Neural progenitor cell (in vitro differentiated cells): ENCODE results near the gene NANP.

Source experiments
- EZH2 ChIP-seq: fragments of 200-600 bp; sonication (generic); IDR thresholded peaks from 2 replicates; pipeline ENCODE4 v1.6.1; 2017; ENCODE audit warnings: antibody characterized with exemption, mild to moderate bottlenecking, moderate library complexity
- EZH2phosphoT487 ChIP-seq: fragments of 200-600 bp; sonication (generic); IDR thresholded peaks from 2 replicates; pipeline ENCODE4 v1.6.1; 2017; ENCODE audit warnings: antibody characterized with exemption
- TF ChIP-seq, protein P1 (sequence below): fragments of 200-600 bp; sonication (generic); IDR thresholded peaks from 2 replicates; pipeline ENCODE4 v1.5.1; 2017; ENCODE audit warnings: antibody characterized with exemption, mild to moderate bottlenecking

DNA sequence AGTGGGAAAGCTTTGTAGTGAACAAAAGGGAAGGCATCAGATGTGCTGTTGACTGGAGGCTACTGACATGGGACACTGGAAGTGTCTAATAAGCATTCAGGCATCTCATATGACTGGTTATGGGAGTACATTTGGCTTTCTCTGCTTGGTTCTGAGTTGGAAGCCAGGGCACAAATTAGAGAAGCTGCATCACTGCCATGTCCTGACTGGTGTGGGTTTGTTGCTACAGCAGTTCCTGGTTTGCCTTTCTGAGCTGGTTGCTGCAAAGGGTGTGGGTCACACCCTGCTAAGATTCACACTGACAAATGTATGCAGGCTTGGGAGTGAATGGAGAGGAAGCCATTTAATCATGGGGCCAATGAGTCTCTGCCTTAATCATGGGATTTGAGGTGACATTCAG is 36.2 kb upstream of the NANP start:
- TF ChIP-seq, protein P1, sequence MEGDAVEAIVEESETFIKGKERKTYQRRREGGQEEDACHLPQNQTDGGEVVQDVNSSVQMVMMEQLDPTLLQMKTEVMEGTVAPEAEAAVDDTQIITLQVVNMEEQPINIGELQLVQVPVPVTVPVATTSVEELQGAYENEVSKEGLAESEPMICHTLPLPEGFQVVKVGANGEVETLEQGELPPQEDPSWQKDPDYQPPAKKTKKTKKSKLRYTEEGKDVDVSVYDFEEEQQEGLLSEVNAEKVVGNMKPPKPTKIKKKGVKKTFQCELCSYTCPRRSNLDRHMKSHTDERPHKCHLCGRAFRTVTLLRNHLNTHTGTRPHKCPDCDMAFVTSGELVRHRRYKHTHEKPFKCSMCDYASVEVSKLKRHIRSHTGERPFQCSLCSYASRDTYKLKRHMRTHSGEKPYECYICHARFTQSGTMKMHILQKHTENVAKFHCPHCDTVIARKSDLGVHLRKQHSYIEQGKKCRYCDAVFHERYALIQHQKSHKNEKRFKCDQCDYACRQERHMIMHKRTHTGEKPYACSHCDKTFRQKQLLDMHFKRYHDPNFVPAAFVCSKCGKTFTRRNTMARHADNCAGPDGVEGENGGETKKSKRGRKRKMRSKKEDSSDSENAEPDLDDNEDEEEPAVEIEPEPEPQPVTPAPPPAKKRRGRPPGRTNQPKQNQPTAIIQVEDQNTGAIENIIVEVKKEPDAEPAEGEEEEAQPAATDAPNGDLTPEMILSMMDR, result no peak
- TF ChIP-seq EZH2 (no peak), EZH2phosphoT487 (no peak)
